Activated CD4-positive, CD25-positive, alpha-beta regulatory T cell treated with anti-CD3 and anti-CD28 coated beads, Interleukin-2, amount 50 U/mL, for 24 hours (primary cell): ENCODE data around the gene SMAD7.
A peak's percentile ranks its signal among the peaks of the same experiment; 100 is the strongest.

Experiments
- ATAC-seq, 2 donors: fragments of 150-1000 bp; cut with Tn5 transposase; one replicate each; pipeline ENCODE4 v1.10.0; 2021; ENCODE audit warnings: mild to moderate bottlenecking in 1 of 2, moderate library complexity in 1 of 2

The SMAD7 gene

GRCh38 chr18:48950536-48951447, at the start of gene SMAD7:
SMAD7 (minus strand) TSS chr18:48950965; CDS start chr18:48950424, 541 bp downstream.
- ATAC-seq = no peak

- no peak for ATAC-seq
Measured at GRCh38 chr18:48999569-48999968, 48.8 kb upstream of the SMAD7 start.

GRCh38 chr18:48997985-48998831, 47.4 kb upstream of the SMAD7 start:
- no peak for ATAC-seq

GRCh38 chr18:48997681-48997984, 46.9 kb upstream of the SMAD7 start:
- no peak for ATAC-seq

- peak; percentile 41 to 60 for ATAC-seq
Measured at GRCh38 chr18:48996901-48997463, 46.2 kb upstream of the SMAD7 start.

GRCh38 chr18:48996041-48996440, 45.3 kb upstream of the SMAD7 start:
- ATAC-seq = no peak

- ATAC-seq = no peak
Measured at GRCh38 chr18:48994926-48995835, 44.4 kb upstream of the SMAD7 start.

GRCh38 chr18:48994044-48994651, 43.4 kb upstream of the SMAD7 start:
- ATAC-seq = no peak

- no peak for ATAC-seq
Measured at GRCh38 chr18:48993586-48993985, 42.8 kb upstream of the SMAD7 start.

GRCh38 chr18:48992791-48993555, 42.2 kb upstream of the SMAD7 start:
- peak in 1 of 2 donors; percentile 19 for ATAC-seq

- ATAC-seq = no peak
Measured at GRCh38 chr18:48992133-48992532, 41.4 kb upstream of the SMAD7 start.

GRCh38 chr18:48991676-48992075, 40.9 kb upstream of the SMAD7 start:
- no peak for ATAC-seq

- no peak for ATAC-seq
Measured at GRCh38 chr18:48991319-48991660, 40.5 kb upstream of the SMAD7 start.

GRCh38 chr18:48990481-48991318, 39.9 kb upstream of the SMAD7 start:
- ATAC-seq = no peak

- no peak for ATAC-seq
Measured at GRCh38 chr18:48989304-48990303, 38.8 kb upstream of the SMAD7 start.

- no peak for ATAC-seq
Measured at GRCh38 chr18:48988508-48989303, 37.9 kb upstream of the SMAD7 start.

- ATAC-seq = no peak
Measured at GRCh38 chr18:48987821-48988220, 37.1 kb upstream of the SMAD7 start.
